Activated CD4-positive, CD25-positive, alpha-beta regulatory T cell treated with anti-CD3 and anti-CD28 coated beads, Interleukin-2, amount 50 U/mL, for 72 hours (primary cell): ENCODE measurements around the gene KDM7A.

ENCODE experiments used
- DNase-seq: peaks from one replicate; pipeline ENCODE4 v3.0.0; 2021

The KDM7A gene

GRCh38 chr7:140051820-140052219, 125.0 kb downstream of the KDM7A start:
- DNase-seq, result no peak

- no peak for DNase-seq
Observed at GRCh38 chr7:140050100-140050499, 126.7 kb downstream of the KDM7A start.

GRCh38 chr7:140049339-140050024, 127.3 kb downstream of the KDM7A start:
- no peak for DNase-seq

GRCh38 chr7:140048989-140049338, 127.8 kb downstream of the KDM7A start:
- no peak for DNase-seq

GRCh38 chr7:140048138-140048537, 128.6 kb downstream of the KDM7A start:
- no peak for DNase-seq

GRCh38 chr7:140047197-140047596, 129.6 kb downstream of the KDM7A start:
- DNase-seq, result no peak

GRCh38 chr7:140045697-140046096, 131.1 kb downstream of the KDM7A start:
- DNase-seq, result no peak

GRCh38 chr7:140044251-140044650, 132.5 kb downstream of the KDM7A start:
- no peak for DNase-seq

GRCh38 chr7:140042386-140042670, 134.5 kb downstream of the KDM7A start:
- DNase-seq, result no peak

- DNase-seq, result no peak
Observed at GRCh38 chr7:140041659-140042385, 135.0 kb downstream of the KDM7A start.

- DNase-seq, result no peak
Observed at GRCh38 chr7:140039896-140040295, 136.9 kb downstream of the KDM7A start.

GRCh38 chr7:140039066-140039465, 137.7 kb downstream of the KDM7A start:
- no peak for DNase-seq

GRCh38 chr7:140036224-140036962, 140.4 kb downstream of the KDM7A start:
- no peak for DNase-seq

GRCh38 chr7:140035400-140036223, 141.2 kb downstream of the KDM7A start:
- DNase-seq, result no peak
